IMR-90 (cell line): ENCODE results near the gene APOL2. TPM values are rescaled to one million over a fixed set of nuclear protein-coding genes. Genes with fewer than 3 reads are reported as not detected.

Experiments
- ATAC-seq: fragments of 200-7000 bp; cut with Tn5 transposase; 2 replicates; pipeline ENCODE4 v1.9.1; 2020; ENCODE audit warnings: low read depth, mild to moderate bottlenecking, moderate library complexity
- BruUV-seq: library from RNA; stranded (reverse); fragments of 400-500 nt; replicated peaks from 2 replicates; lab custom pipeline; 2021; lab: Mats Ljungman, UMichigan
- CTCF ChIA-PET: fragments of 300-600 bp; formaldehyde crosslinking; extraction: SDS; loops from one replicate; lab custom pipeline; 2021; ENCODE audit warnings: antibody characterized with exemption; lab: Yijun Ruan, JAX
- POLR2A ChIA-PET: fragments of 300-600 bp; sonication (Branson Sonifier 250); formaldehyde crosslinking; loops from one replicate; lab custom pipeline; 2022; ENCODE audit warnings: antibody characterized with exemption; ENCODE audit not compliant: unreplicated experiment; lab: Charles Lee
- DNase-seq: peaks from one replicate; pipeline ENCODE4 v3.0.0; 2013
- H2AFZ ChIP-seq: replicated peaks from 2 replicates; pipeline ENCODE3; 2013; ENCODE audit warnings: low read length, mild to moderate bottlenecking; ENCODE audit not compliant: poor library complexity
- H2AK5ac ChIP-seq: 2 replicates; pipeline ENCODE4 v1.6.1; 2013; ENCODE audit warnings: low read depth, low read length, inconsistent platforms
- H2AK9ac ChIP-seq: replicated peaks from 2 replicates; pipeline ENCODE3; 2013; ENCODE audit warnings: mild to moderate bottlenecking, low read depth, low read length, moderate library complexity; ENCODE audit not compliant: poor library complexity
- H2BK120ac ChIP-seq: 2 replicates; pipeline ENCODE4 v1.6.1; 2013; ENCODE audit warnings: low read depth, low read length, inconsistent platforms
- H2BK15ac ChIP-seq: 3 replicates; pipeline ENCODE4 v1.6.1; 2013; ENCODE audit warnings: low read depth, low read length, inconsistent platforms
- H2BK20ac ChIP-seq: 2 replicates; pipeline ENCODE4 v1.6.1; 2013; ENCODE audit warnings: low read depth, mild to moderate bottlenecking, inconsistent platforms, low read length, moderate library complexity
- H2BK5ac ChIP-seq: 2 replicates; pipeline ENCODE4 v1.6.1; 2013; ENCODE audit warnings: mild to moderate bottlenecking, low read depth, low read length, inconsistent platforms; ENCODE audit not compliant: poor library complexity, severe bottlenecking
- H3K14ac ChIP-seq: replicated peaks from 2 replicates; pipeline ENCODE4 v1.6.1; 2013; ENCODE audit warnings: low read depth, low read length, inconsistent platforms
- H3K18ac ChIP-seq: 2 replicates; pipeline ENCODE4 v1.6.1; 2013; ENCODE audit warnings: low read depth, low read length, control low read depth
- H3K23ac ChIP-seq: 2 replicates; pipeline ENCODE4 v1.6.1; 2013; ENCODE audit warnings: low read depth, low read length, inconsistent platforms
- H3K27ac ChIP-seq: 2 replicates; pipeline ENCODE4 v1.5.1; 2013; ENCODE audit warnings: mild to moderate bottlenecking, control low read depth, low read length; ENCODE audit not compliant: insufficient read depth
- H3K27me3 ChIP-seq: 2 replicates; pipeline ENCODE4 v1.6.1; 2013; ENCODE audit warnings: low read length; ENCODE audit not compliant: control insufficient read depth, insufficient read depth
- H3K36me3 ChIP-seq: 2 replicates; pipeline ENCODE4 v1.6.1; 2013; ENCODE audit warnings: low read length, mixed read lengths; ENCODE audit not compliant: control insufficient read depth, insufficient read depth
- H3K4ac ChIP-seq: 2 replicates; pipeline ENCODE4 v1.6.1; 2013; ENCODE audit warnings: low read depth, low read length, inconsistent platforms
- H3K4me1 ChIP-seq: 2 replicates; pipeline ENCODE4 v1.6.1; 2013; ENCODE audit warnings: low read length, mixed read lengths; ENCODE audit not compliant: control insufficient read depth, insufficient read depth
- H3K4me2 ChIP-seq: 2 replicates; pipeline ENCODE4 v1.6.1; 2013; ENCODE audit warnings: low read depth, mild to moderate bottlenecking, control low read depth, low read length, moderate library complexity
- H3K4me3 ChIP-seq: 2 replicates; pipeline ENCODE4 v1.5.1; 2013; ENCODE audit warnings: low read depth, mild to moderate bottlenecking, control low read depth, low read length, moderate library complexity; ENCODE audit not compliant: insufficient read depth
- H3K56ac ChIP-seq: 2 replicates; pipeline ENCODE4 v1.6.1; 2013; ENCODE audit warnings: low read length, inconsistent platforms; ENCODE audit not compliant: insufficient read depth; ENCODE audit errors: extremely low read depth
- H3K79me1 ChIP-seq, 2 experiments: 2 replicates each; pipeline ENCODE4 v1.6.1; 2013; ENCODE audit warnings: low read length in 2 of 2, inconsistent platforms in 1 of 2, low read depth in 1 of 2
- H3K9ac ChIP-seq: 2 replicates; pipeline ENCODE4 v1.6.1; 2013; ENCODE audit warnings: low read depth, low read length, control low read depth
- H3K9me1 ChIP-seq: 2 replicates; pipeline ENCODE4 v1.6.1; 2013; ENCODE audit warnings: low read length, inconsistent platforms; ENCODE audit not compliant: insufficient read depth
- H3K9me3 ChIP-seq: 2 replicates; pipeline ENCODE4 v1.6.1; 2013; ENCODE audit warnings: low read length; ENCODE audit not compliant: control insufficient read depth, insufficient read depth
- H4K20me1 ChIP-seq: 2 replicates; pipeline ENCODE4 v1.6.1; 2013; ENCODE audit warnings: low read length, inconsistent platforms; ENCODE audit not compliant: insufficient read depth
- H4K5ac ChIP-seq: 2 replicates; pipeline ENCODE4 v1.6.1; 2013; ENCODE audit warnings: mild to moderate bottlenecking, low read depth, low read length, control low read depth
- H4K8ac ChIP-seq, 2 experiments: 2 replicates each; pipeline ENCODE4 v1.6.1; 2013; ENCODE audit warnings: low read depth in 2 of 2, low read length in 2 of 2, control low read depth in 1 of 2, inconsistent platforms in 1 of 2
- H4K91ac ChIP-seq: 2 replicates; pipeline ENCODE4 v1.6.1; 2013; ENCODE audit warnings: low read depth, low read length, inconsistent platforms; ENCODE audit not compliant: insufficient read depth
- CHD1 ChIP-seq: IDR thresholded peaks from 2 replicates; pipeline ENCODE4 v1.6.1; 2012; ENCODE audit warnings: low read depth, low read length, improper control_type of control experiment
- NFE2L2 ChIP-seq: fragments of 150-350 bp; IDR thresholded peaks from 2 replicates; pipeline ENCODE4 v1.6.1; 2016; ENCODE audit warnings: low read depth, mild to moderate bottlenecking, low read length
- WGBS, 2 experiments: methylation state at CpG; one replicate each; pipeline versions ENCODE4 v1.1.5 to v1.1.7; 2013; ENCODE audit warnings: missing lambda C conversion rate in 2 of 2; ENCODE audit not compliant: insufficient read length in 1 of 2; ENCODE audit errors: extremely low coverage in 2 of 2; 5-methylcytosine and 5-hydroxymethylcytosine counted together
- dilution Hi-C: fragments of 300-500 bp; cut with HindIII; formaldehyde crosslinking; loops from one replicate; pipeline ENCODE4 v1.14.3; 2018; ENCODE audit warnings: low sequenced_read_pairs; ENCODE audit not compliant: unreplicated experiment
- in situ Hi-C: fragments of 300-500 bp; cut with MboI; formaldehyde crosslinking; loops from 3 replicates; pipeline ENCODE4 v1.14.3; 2019; ENCODE audit warnings: low sequenced_read_pairs, inconsistent platforms, mixed read lengths
- intact Hi-C: fragments of 100-400 bp; cut with micrococcal nuclease; formaldehyde crosslinking; loops from 2 replicates; pipeline ENCODE4 v1.10.0; 2022
- polyA plus RNA-seq, 3 experiments: library from polyadenylated mRNA; depleted of rRNA; stranded (reverse); fragments of >200 nt; gene quantifications; 2 replicates each; pipeline ENCODE4 v1.2.3, GENCODE V29; 2012; ENCODE audit warnings: low replicate concordance in 1 of 3
- total RNA-seq: library from RNA; depleted of rRNA; stranded (reverse); fragments of >200 nt; gene quantifications from 2 replicates; pipeline ENCODE4 v1.2.3, GENCODE V29; 2012

APOL2 gene
- total and polyA plus RNA-seq, 2 of the 4 experiments (the other 2 are of a cell fraction), result 13.1 to 57.5 TPM

- no peak for DNase-seq
- ATAC-seq, result no peak
- Histone ChIP-seq H3K18ac (no peak overlapping the region), H4K8ac (no peak overlapping the region), H3K36me3 (no peaks in the 10 kb centered on the region), H4K20me1 (no peaks in the 10 kb centered on the region), H3K23ac (no peak overlapping the region), H2AK9ac (no peak overlapping the region), H3K27me3 (no peaks in the 10 kb centered on the region; the same call in 1 of the 2 replicates), H3K27ac (no peak overlapping the region), H3K4me2 (no peak overlapping the region), H3K9me3 (no peaks in the 10 kb centered on the region), H3K9me1 (peaks cover 12% of the 10 kb centered on the region), H3K56ac (no peak overlapping the region), H2BK120ac (no peak overlapping the region), H3K14ac (peak overlapping the region; percentile 43; the same call in 1 of the 2 replicates), H3K4me3 (no peak overlapping the region), H4K91ac (no peak overlapping the region), H3K9ac (no peak overlapping the region), H3K4ac (no peak overlapping the region), H2AK5ac (peak overlapping the region; percentile 82), H2AFZ (peak overlapping the region; percentile 29), H2BK20ac (no peak overlapping the region), H2BK15ac (no peak overlapping the region), H2BK5ac (no peak overlapping the region), H3K79me1 (peaks cover 0 to 8% of the 10 kb centered on the region in 2 experiments; a peak in 1 of 4 replicates), H4K5ac (no peak overlapping the region), H3K4me1 (peaks cover 13% of the 10 kb centered on the region)
- WGBS, 2 experiments, result 87% methylated on average over 3 of the region's 5 CpGs; no CpG with 5 or more reads in 1 of the 2 experiments
- intact Hi-C loops (no loop called here), in situ Hi-C loops (loop anchor here (10.0 kb wide), 1 partner anchor 286 kb away; the partner anchor contains the start of gene TXN2), dilution Hi-C loops (no loop called here)
- no TSS peak for BruUV-seq
- no peak for TF ChIP-seq NFE2L2
- no peak for TF ChIP-seq CHD1
- ChIA-PET POLR2A (no interaction called here), CTCF (no interaction called here)
Observed at GRCh38 chr22:36199001-36199551, 40.3 kb downstream of the APOL2 start.
